Esophagus mucosa (tissue), 1 donor: Measurements from ENCODE around the gene RREB1. TPM values are rescaled to one million over a fixed set of nuclear protein-coding genes. Genes with fewer than 3 reads are reported as not detected.
"Not testable (repeated sequence)": the region's sequence is repeated elsewhere in the genome, so short reads cannot be mapped to it uniquely, and the experiment has no call there.

Experiments used
- ATAC-seq: fragments of 200-7000 bp; cut with Tn5 transposase; one replicate; pipeline ENCODE4 v1.9.1; 2020
- total RNA-seq: library from RNA; stranded (reverse); gene quantifications from one replicate; pipeline ENCODE4 v1.2.4, GENCODE V29; 2023
- donor health status: DM: yes; HTN: yes; CAD: no.

RREB1 gene
- total RNA-seq, 1 donor from 2014 or later: 75.8 TPM

DNA sequence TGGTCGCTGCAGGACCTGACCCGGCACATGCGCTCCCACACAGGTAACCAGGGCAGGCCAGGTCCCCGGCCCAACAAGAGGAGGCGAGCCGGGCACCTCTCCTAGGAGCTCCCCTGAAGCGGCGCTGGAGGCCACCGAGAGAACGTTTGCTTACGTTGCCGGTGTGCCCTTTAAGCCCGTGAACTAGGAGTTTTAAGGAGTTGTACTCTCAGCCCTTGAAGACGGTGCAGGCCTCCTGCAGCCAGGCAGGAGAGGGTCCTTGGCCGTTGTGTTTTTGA lies 139.4 kb downstream of the RREB1 start:
- ATAC-seq: no peak

DNA sequence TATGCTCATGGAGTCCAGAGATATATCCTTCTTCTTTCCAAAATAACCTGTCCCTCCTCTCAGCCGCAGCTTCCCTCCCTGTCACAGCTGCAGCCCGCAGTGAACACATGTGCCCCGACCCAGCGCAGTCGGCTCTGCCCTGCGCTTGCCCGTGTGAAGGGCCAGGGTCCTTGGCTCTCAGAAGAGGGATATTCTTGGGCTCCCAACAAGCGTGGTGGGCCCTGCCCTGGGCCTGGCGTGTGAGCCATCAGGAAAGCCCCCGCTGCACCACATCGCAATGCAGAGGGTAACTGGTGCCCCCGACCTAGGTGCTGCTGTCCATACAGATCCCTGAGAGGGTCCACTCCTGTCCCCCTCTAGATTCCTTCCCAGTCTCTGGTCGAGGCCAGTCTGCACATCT lies 140.1 kb downstream of the RREB1 start:
- ATAC-seq: no peak

DNA sequence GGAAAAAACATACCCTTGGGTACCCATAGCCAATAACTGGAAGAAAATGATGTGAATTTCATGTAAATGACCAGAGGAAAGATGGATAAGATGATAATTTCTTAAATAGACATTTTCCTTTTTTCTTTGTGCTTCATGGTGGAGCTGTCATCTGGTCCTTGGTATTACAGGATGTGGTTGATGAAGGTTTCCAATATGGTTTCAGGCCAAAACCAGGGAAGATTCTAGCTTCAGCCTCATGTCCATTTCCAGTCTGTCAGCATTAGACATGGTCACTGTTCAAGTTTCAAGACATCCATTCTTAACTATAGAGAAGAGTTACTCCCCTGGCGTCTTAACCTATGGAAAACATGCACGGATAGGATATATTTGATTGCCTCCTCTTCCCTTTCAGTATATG lies 141.6 kb downstream of the RREB1 start:
- no peak for ATAC-seq

DNA sequence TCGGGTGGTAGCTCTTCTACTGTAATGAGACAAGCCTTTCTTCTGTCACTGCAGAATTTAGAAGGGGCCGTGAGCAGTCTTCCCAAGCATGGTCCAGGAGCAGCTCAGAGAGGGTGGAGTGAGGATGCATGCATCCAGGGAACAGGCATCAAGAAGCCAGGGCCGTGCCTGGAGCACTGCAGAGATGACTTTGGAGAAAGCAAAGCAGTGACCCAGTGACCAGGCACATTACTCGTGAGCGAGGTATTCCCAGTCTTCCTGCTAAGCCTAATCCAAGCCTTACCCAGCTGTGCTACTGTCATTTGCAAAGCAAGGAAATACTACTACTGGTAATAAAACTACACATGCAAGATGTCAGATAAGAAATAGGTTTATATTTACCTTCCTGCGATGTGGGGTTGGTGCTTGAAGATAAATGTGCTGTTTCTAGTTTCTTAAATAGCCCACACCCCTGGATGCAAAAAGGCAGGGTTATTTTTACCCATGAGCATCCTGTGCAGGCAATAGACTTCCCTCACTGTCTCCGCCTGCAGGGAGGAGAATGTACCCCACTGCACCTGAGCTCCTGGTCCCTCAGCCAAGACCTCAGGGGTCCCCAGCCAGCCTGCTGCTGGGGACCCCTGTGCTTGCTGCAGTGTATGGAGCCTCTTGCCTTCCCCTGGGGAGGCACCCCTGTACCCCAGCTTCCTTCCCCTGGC lies 142.3 kb downstream of the RREB1 start:
- ATAC-seq: no peak

- ATAC-seq: no peak
These were observed 143.1 kb downstream of the RREB1 start for GRCh38 chr6:7250812-7251211.

DNA sequence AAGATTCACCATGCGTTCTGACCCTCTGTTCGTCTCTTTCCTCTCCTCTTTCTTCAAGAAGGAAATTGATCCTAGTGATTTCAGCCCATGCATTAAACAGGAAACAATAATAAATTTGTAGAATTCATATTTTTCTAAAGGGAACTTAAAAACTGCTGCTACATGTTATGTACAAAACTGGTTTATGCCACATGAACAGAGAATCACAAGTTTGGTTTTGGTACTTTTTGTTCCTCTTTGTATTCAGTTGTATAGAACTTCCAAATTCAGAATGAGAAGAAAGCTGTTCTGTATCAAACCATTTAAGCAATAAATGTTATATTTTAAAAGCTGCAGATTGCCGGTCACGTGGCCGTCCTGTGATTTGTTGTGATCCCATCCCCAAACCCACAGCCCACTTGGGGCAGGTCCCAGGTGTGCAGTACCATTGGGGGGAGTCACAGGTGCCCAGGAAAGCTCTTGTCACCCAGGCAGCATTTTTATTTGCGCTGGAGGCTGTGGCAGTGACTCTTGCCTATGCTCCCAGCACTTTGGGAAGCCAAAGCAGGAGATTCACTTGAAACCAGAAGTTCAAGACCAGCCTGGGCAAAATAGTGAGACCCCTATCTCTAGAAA lies 144.0 kb downstream of the RREB1 start:
- no peak for ATAC-seq

DNA sequence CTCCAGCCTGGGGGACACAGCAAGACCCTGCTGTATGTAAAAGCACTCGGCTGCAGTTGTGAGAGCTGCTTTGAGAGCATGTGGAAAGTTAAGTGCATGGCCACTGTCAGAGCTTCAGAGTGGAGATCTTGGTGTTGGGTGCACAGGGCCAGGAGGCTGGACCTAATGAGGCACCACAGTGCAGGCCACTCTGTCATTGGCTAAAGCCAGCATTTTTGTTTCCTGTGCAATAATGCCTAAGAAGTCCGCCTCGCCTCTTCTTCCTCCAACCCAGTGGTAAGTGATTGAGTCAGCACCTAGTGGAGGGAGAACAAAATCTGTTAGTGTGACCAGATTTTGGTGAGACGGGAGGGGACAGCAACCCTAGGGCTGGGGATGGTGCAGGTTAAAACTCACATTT lies 144.6 kb downstream of the RREB1 start:
- ATAC-seq: no peak

- no peak for ATAC-seq
These were observed 147.4 kb downstream of the RREB1 start for GRCh38 chr6:7254980-7255835.

- no peak for ATAC-seq
These were observed 148.2 kb downstream of the RREB1 start for GRCh38 chr6:7255918-7256317.

- no peak for ATAC-seq
These were observed 149.0 kb downstream of the RREB1 start for GRCh38 chr6:7256785-7257184.

GRCh38 chr6:7257521-7258230 lies 149.9 kb downstream of the RREB1 start:
- ATAC-seq: no peak

- ATAC-seq: no peak
These were observed 150.5 kb downstream of the RREB1 start for GRCh38 chr6:7258231-7258763.

GRCh38 chr6:7260291-7261031 lies 152.7 kb downstream of the RREB1 start:
- no peak for ATAC-seq

DNA sequence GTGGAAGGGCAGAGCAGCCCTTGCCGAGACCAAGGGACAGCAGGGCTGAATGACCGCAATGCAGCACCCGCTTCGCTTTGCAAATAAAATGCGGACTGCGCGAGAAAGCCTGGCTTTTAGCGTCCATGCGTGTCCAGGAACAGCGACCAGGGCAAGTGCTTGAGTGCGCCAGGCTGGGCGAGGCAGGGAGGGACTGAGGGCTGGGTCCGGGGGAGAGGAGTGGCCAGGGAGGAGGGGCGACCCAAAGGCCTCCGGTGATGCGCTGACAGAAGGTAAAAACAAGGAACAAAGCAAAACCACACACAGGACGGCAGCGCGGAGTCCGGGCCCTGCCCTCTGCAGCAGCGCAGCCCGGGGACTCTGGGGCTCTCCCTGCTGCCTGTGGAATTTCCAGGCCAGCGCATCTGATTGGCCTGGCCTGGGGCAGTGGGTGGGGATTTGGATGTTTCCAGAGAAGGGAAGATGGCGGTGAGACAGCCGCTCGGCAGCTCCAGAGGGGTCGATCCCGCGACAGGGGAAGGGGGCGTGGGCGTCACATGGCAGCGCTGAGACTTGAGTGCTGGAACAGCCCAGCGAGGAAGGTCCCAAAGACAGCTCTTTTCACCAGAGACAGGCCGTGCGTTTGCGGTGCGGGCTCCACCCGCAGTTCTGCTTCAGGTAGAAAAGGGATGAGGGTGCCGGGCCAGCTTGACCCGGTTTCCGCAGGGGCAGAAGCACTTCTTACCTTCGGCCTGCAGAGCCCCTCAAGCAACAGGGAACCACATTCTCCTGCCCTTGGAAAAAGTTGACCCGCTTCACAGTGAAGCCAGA lies 153.5 kb downstream of the RREB1 start:
- peak; percentile 90 for ATAC-seq

DNA sequence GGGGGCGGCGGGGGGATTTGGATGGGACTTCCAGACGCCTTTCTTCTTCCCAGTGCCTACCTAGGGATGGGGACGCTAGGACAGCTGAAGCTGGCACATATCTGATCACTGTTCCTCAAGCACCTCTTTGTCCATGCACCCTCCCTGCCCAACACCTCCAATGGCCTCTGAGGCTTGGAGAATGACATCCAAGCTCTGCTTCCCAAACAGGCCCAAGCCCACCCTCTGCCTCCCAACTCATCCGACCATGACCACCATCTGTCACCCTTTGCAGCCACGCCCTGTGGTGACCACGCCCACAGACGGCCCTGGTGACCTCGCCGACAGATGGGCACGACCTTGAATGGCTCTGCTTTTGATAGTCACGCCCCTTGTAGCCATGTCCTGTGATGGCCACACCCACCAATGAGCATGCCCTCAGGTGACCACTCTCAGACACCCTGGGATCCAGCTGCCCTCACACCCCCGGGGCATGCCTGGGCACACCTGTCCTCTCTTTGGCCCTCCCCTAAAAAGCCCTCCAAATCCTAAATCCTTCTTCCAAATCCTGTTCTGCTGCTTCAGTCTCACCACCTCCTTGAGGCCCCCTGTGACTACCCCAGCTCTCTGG lies 154.2 kb downstream of the RREB1 start:
- peak; percentile 37 for ATAC-seq

- no peak for ATAC-seq
These were observed 155.2 kb downstream of the RREB1 start for GRCh38 chr6:7262746-7263518.

GRCh38 chr6:7263519-7263805 lies 155.7 kb downstream of the RREB1 start:
- not testable (repeated sequence) for ATAC-seq

- no peak for ATAC-seq
These were observed 156.3 kb downstream of the RREB1 start for GRCh38 chr6:7264041-7264440.

DNA sequence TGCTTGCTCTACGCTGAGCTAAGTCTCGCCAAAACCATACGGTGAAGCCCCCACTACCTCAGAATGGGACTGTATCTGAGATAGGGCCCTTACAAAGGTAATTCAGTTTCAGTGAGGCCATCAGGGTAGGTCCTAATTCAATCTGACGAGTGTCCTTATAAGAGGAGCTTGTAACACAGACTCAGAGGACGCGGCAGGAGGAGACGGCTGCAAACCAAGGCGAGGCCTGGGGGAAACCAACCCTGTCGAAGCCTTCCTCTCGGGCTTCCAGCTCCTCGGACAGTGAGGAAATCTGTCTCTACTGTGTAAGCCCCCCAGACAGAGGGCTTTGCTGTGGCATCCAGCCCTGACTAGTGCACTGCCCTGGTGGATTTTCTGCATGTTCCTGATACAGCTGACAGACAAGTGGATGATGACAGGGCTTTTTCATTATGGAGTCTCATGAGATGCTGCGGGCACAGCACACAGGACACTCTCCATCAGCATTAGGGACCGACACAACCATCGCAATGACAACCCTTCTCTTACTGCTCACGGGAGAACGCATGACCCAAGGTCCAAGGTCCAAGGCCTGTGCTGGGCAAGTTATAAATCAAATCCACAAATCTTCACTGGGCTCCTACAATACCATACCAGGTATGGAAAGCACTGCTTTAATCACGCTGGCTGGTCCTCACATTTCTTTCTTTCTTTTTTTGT lies 157.1 kb downstream of the RREB1 start:
- ATAC-seq: no peak

GRCh38 chr6:7265385-7265726 lies 157.6 kb downstream of the RREB1 start:
- not testable (repeated sequence) for ATAC-seq
